DMS153 treated with DMSO at 0.1 percent for 48 hours (cell line): ENCODE measurements around the gene PTOV1.

ENCODE experiments used
- DNase-seq: peaks from one replicate; lab custom pipeline; 2025; ENCODE audit not compliant: unreplicated experiment; lab: John Stamatoyannopoulos, UW

PTOV1 gene

GRCh38 chr19:49843265-49843664 lies 7.7 kb upstream of the PTOV1 start:
- no peak for DNase-seq

- DNase-seq = no peak
Observed at GRCh38 chr19:49844138-49845095, 6.5 kb upstream of the PTOV1 start.

GRCh38 chr19:49845414-49845813 lies 5.5 kb upstream of the PTOV1 start:
- no peak for DNase-seq

GRCh38 chr19:49846408-49846807 lies 4.6 kb upstream of the PTOV1 start:
- no peak for DNase-seq

GRCh38 chr19:49847731-49848696 lies 2.9 kb upstream of the PTOV1 start:
- DNase-seq = no peak

GRCh38 chr19:49848938-49849337 lies 2.0 kb upstream of the PTOV1 start:
- no peak for DNase-seq

GRCh38 chr19:49849433-49850220 lies 1.3 kb upstream of the PTOV1 start:
- no peak for DNase-seq

GRCh38 chr19:49850221-49850486 lies 805 bp upstream of the PTOV1 start:
- no peak for DNase-seq

- DNase-seq = no peak
Observed at GRCh38 chr19:49851456-49852259, 699 bp downstream of the PTOV1 start.

- DNase-seq = no peak
Observed at GRCh38 chr19:49852631-49853126, 1.7 kb downstream of the PTOV1 start.

GRCh38 chr19:49853852-49854377 lies 3.0 kb downstream of the PTOV1 start:
- no peak for DNase-seq

GRCh38 chr19:49854378-49855263 lies 3.7 kb downstream of the PTOV1 start:
- no peak for DNase-seq

GRCh38 chr19:49855277-49855675 lies 4.3 kb downstream of the PTOV1 start:
- DNase-seq = no peak

GRCh38 chr19:49855676-49856573 lies 5.0 kb downstream of the PTOV1 start:
- no peak for DNase-seq

GRCh38 chr19:49856574-49857021 lies 5.6 kb downstream of the PTOV1 start:
- no peak for DNase-seq

- DNase-seq = no peak
Observed at GRCh38 chr19:49857061-49857837, 6.3 kb downstream of the PTOV1 start.

- no peak for DNase-seq
Observed at GRCh38 chr19:49857838-49858087, 6.8 kb downstream of the PTOV1 start.
